Measurements from ENCODE around the gene CYP2C19.
"Not testable (repeated sequence)": the region's sequence is repeated elsewhere in the genome, so short reads cannot be mapped to it uniquely, and the experiment has no call there.

Gene CYP2C19

DNA sequence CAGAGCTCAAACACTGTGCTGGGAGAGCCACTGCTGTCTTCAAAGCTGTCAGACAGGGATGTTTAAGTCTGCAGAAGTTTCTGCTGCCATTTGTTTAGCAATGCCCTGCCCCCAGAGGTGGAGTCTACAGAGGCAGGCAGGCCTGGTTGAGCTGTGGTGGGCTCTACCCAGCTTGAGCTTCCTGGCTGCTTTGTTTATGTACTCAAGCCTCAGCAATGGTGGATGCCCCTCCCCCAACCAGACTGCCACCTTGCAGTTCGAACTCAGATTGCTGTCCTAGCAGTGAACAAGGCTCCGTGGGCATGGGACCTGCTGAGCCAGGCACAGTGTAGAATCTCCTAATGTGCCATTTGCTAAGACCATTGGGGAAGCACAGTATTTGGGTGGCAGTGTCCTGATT is 4.6 kb upstream of the CYP2C19 start:
- no peak for DNase-seq (ENCODE audit: low read depth)
- H3K4me3 ChIP-seq (ENCODE audit: low read depth, low read length) = no peak overlapping the region
- TF ChIP-seq, protein P1, sequence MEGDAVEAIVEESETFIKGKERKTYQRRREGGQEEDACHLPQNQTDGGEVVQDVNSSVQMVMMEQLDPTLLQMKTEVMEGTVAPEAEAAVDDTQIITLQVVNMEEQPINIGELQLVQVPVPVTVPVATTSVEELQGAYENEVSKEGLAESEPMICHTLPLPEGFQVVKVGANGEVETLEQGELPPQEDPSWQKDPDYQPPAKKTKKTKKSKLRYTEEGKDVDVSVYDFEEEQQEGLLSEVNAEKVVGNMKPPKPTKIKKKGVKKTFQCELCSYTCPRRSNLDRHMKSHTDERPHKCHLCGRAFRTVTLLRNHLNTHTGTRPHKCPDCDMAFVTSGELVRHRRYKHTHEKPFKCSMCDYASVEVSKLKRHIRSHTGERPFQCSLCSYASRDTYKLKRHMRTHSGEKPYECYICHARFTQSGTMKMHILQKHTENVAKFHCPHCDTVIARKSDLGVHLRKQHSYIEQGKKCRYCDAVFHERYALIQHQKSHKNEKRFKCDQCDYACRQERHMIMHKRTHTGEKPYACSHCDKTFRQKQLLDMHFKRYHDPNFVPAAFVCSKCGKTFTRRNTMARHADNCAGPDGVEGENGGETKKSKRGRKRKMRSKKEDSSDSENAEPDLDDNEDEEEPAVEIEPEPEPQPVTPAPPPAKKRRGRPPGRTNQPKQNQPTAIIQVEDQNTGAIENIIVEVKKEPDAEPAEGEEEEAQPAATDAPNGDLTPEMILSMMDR (IDR thresholded peaks at IDR 0.05; ENCODE audit: low read depth, low read length) = no peak
- TF ChIP-seq, protein P2, sequence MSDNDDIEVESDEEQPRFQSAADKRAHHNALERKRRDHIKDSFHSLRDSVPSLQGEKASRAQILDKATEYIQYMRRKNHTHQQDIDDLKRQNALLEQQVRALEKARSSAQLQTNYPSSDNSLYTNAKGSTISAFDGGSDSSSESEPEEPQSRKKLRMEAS (IDR thresholded peaks at IDR 0.05; ENCODE audit: low read depth, low read length) = no peak
- TF ChIP-seq POLR2A (IDR thresholded peaks at IDR 0.05; ENCODE audit: extremely low read depth, insufficient read length) (no peak), MYC (IDR thresholded peaks at IDR 0.05; ENCODE audit: low read depth, low read length) (no peak)

DNA sequence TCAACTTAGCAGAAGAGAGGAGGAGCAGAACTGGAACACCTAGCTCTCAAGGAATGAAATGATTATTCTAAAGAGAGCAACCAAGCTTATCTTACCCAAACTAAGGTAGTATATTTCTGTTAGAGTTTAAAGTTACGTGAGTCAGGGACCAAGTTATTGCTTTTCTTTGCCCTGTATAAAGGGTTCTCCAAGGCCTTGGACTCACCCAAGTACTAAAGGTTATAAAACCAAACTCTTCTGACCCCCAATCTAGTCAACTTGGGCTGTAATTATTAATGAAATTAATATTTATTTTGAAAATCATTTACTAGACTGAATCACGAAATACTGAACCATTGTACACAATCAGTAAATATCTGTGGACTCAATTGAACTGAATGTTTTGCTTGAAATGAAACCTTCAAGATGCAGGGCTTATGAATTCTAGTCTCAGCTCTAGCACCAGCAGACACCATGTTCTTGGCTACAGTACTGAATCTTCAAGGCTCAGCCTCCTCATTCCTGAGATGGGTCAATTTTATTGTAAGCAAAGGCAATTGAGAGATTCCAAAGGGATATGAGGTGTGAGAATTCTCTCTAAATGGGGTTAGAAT is 1.8 kb upstream of the CYP2C19 start:
- no peak for TF ChIP-seq POLR2A (IDR thresholded peaks at IDR 0.05; ENCODE audit: extremely low read depth, insufficient read length)
- no peak for TF ChIP-seq MYC (IDR thresholded peaks at IDR 0.05; ENCODE audit: low read depth, low read length)
- TF ChIP-seq, protein P1 (IDR thresholded peaks at IDR 0.05; ENCODE audit: low read depth, low read length) = no peak
- TF ChIP-seq, protein P2 (IDR thresholded peaks at IDR 0.05; ENCODE audit: low read depth, low read length) = no peak
- no peak for DNase-seq (ENCODE audit: low read depth)
- H3K4me3 ChIP-seq (ENCODE audit: low read depth, low read length) = no peak overlapping the region

GRCh38 chr10:94775425-94775824 is 12.9 kb downstream of the CYP2C19 start:
- H3K4me3 ChIP-seq (ENCODE audit: low read depth, low read length); DNase-seq (ENCODE audit: low read depth): not testable (repeated sequence)

- H3K4me3 ChIP-seq (ENCODE audit: low read depth, low read length) = no peak overlapping the region
- no peak for DNase-seq (ENCODE audit: low read depth)
- TF ChIP-seq MYC (IDR thresholded peaks at IDR 0.05; ENCODE audit: low read depth, low read length) (no peak), POLR2A (IDR thresholded peaks at IDR 0.05; ENCODE audit: extremely low read depth, insufficient read length) (no peak)
- TF ChIP-seq, protein P2 (IDR thresholded peaks at IDR 0.05; ENCODE audit: low read depth, low read length) = no peak
- TF ChIP-seq, protein P1 (IDR thresholded peaks at IDR 0.05; ENCODE audit: low read depth, low read length) = no peak
These were observed 15.5 kb downstream of the CYP2C19 start for GRCh38 chr10:94777886-94778458.

DNA sequence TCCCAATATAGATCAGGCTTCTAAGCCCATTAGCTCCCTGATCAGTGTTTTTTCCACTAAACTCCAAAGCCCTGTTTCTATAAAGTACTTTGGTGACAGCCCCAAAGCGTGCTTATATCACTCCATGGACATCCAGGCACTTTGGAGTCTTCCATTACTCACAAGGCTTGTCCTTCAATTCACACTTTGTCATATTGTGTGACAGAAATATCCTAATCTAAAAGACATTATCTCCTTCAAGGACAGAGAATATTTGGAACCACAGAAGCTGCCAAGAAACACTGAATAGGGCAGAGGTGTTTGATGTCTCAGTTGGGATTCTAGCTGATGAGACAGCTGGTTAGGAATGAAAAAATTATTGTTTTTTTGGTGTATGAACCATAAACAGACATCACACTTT is 18.4 kb downstream of the CYP2C19 start:
- DNase-seq (ENCODE audit: low read depth) = no peak
- TF ChIP-seq, protein P1 (IDR thresholded peaks at IDR 0.05; ENCODE audit: low read depth, low read length) = no peak
- no peak for TF ChIP-seq MYC (IDR thresholded peaks at IDR 0.05; ENCODE audit: low read depth, low read length)
- TF ChIP-seq, protein P2 (IDR thresholded peaks at IDR 0.05; ENCODE audit: low read depth, low read length) = no peak
- no peak for TF ChIP-seq POLR2A (IDR thresholded peaks at IDR 0.05; ENCODE audit: extremely low read depth, insufficient read length)
- H3K4me3 ChIP-seq (ENCODE audit: low read depth, low read length) = no peak overlapping the region

DNA sequence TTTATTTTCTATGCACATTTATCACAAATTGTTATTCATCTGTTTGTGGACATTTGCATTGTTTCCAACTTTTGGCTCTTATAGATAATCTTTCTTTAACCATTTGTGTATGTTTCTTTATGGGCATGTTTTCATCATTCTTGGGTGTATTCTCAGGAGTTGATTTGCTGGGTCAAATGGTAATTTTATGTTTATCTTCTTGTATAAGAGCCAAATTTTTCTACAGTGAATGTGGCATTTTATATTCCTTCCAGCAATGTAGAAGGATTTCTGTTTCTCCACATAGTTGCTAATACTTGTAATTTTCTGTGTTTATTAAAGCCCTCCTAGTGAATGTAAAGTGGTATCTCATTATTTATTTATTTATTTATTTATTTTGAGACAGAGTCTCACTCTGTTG is 21.8 kb downstream of the CYP2C19 start:
- no peak overlapping the region for H3K4me3 ChIP-seq (ENCODE audit: low read depth, low read length)
- no peak for DNase-seq (ENCODE audit: low read depth)
- TF ChIP-seq POLR2A (IDR thresholded peaks at IDR 0.05; ENCODE audit: extremely low read depth, insufficient read length) (no peak), MYC (IDR thresholded peaks at IDR 0.05; ENCODE audit: low read depth, low read length) (no peak)
- TF ChIP-seq, protein P2 (IDR thresholded peaks at IDR 0.05; ENCODE audit: low read depth, low read length) = no peak
- TF ChIP-seq, protein P1 (IDR thresholded peaks at IDR 0.05; ENCODE audit: low read depth, low read length) = no peak

Measured in NB4 (cell line).